SW 1271 (cell line): Measurements from ENCODE around the gene OPA1.

ENCODE experiments used
- DNase-seq, 2 experiments: peaks; one replicate each; lab custom pipeline; 2025; lab: John Stamatoyannopoulos, UW

Gene OPA1

DNA sequence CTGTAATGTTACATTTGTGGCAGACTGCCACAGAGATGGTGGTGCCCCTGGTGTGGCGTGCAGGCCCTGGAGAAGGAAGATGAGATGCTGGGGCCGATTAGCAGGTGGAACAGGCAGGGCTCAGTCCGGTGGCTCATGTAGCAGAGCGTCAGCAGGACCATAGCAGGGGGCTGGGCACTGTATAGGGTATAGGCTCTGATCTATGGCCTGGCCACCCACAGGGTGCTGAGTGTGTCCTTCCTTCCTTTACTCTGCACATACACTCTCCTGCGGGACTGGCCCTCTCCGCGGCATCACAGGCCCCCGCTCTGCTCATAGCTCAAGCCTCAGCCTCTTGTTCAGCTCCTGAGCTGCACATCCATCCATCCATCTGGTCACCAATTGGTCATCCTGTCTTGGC lies 143.6 kb downstream of the OPA1 start:
- no peak for DNase-seq

DNA sequence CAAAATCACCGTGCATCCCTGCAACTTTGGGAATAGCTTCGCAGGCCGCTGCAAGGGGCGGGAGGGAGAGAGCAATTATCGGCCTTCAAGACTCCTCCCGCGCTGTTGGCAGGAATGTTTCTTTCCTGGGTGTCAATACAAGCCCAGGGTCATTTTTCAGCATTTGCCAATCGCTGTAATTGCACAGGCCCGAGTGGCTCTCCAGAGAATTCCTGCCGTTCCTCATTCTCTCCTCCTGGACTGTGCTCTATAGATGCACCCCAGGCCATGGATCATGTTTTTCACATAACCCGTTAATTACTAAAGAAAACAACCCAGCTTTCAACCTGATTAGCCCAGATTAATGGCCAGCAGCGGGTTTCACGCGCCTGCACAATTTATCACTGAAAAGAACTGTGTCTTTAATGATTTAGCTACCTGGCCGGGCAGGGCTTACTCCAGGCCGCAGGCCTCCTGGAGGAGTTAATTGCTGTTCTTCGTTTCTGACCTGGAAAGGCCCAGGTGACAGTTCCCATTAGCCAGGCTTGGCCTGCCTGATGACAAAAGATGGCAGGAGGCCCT lies 144.3 kb downstream of the OPA1 start:
- no peak for DNase-seq

- DNase-seq = no peak
Observed at GRCh38 chr3:193742628-193743027, 149.6 kb downstream of the OPA1 start.

GRCh38 chr3:193743702-193744047 lies 150.7 kb downstream of the OPA1 start:
- no peak for DNase-seq

- DNase-seq = no peak
Observed at GRCh38 chr3:193744048-193744821, 151.2 kb downstream of the OPA1 start.

DNA sequence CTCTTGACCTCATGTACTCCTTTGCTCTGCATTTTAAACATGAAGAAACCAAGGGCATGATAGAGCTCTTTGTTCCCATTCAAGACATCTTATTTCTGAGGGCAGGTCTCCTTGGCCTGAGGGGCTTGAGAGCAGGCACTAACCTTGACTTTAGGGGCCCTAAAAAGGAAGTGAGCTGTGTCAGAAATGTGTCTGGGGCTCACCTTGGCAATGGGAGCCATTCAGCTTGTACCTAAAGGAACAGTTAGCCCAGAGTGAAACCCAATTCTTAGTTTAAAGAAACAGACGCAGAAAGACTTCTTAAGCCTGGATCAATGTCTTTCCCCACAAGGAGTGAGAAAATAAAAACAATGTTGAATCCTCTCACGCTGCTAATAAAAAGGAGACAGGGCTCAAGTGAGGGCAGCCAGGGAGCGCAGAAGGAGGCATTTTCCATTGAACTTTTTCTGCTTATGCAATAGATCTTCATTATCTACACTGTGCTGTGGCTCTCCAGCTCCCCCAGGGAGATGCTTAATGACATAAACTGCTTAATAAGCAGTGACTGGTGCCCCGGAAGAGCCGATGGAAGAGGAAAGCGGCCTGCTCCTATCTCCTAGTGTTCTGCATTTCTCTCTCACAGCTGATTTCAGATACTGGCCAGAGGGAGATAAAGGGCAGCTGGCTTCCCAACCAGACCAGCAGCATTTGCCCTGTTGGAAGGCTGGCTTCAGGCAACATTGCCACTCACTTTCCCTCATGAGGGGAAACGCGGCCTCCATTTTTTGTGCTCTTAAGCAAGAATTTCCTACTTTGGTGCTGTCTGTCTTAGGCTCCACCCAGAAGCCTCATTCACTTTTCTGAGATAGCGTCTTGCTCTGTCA lies 152.0 kb downstream of the OPA1 start:
- DNase-seq = no peak

DNA sequence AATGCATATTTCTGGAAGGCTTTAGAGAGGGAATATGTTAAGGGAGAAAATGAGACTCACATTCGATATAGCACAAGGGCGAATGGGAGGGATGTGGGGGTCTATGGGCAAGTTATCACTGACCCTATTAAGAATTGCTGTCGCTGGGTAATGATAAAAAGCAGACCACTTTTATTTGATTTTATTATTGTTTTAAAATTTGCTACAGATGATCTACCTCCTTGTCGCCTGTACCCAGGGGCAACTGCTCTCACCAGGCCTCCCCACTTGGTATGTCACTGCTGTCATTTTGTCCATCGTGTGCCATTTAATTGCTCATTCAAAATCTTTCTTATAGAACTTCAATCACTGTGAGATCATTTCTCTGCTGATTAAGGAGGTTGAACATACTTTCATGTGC lies 153.8 kb downstream of the OPA1 start:
- DNase-seq = no peak
